Urothelium cell line (cell line): Measurements from ENCODE around the gene PDE6B.
"Not testable (repeated sequence)": the region's sequence is repeated elsewhere in the genome, so short reads cannot be mapped to it uniquely, and the experiment has no call there.

ENCODE experiments used
- DNase-seq: peaks from one replicate; pipeline ENCODE4 v3.0.0; 2011; ENCODE audit warnings: low spot score, mixed read lengths
- FAIRE-seq: peaks from 2 replicates; lab custom pipeline; 2011; peaks lifted over from hg19 to GRCh38; lab: Jason Lieb, UNC

Gene PDE6B

DNA sequence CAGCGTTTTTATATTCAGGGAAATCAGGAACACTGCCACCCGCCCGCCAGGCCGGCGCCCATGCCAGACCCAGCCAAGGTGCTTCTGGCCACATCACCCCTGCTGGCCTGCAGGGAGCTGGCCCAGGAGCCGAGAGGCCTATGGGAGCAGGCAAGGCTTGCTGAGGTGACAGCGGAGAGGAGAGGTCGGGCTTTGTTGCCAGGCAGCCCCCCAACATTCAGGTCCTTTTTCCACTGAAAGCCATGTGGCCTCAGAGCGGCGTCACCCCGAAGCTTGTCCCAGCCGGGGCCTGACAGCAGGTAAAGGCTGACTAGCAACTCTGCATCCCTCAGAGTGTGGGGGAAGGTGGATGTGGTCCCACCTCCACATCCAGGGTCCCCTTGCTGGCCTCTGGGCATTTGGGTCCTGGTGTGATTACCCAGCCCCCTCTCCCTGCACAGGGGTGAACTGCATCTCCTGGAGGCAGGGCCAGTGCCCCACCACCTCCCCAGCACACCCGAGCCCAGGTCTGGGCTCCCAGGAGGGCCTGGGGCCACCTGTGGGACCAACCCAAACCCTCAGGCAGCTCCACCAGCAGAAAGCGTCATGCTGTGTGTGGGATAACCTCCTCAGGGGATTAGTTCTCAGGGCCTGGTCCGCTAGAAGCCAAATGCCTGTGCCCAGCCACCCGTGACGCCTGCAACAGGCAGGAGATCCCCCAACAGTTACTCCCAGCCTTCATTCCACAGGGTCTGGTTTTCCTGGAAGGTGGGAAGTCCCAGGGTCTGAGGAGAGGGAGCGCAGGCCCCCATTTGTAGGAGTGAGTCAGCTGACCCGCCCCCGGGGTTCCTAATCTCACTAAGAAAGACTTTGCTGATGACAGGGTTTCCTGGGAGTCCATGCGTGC is at the start of gene PDE6B:
Gene PDE6B, plus strand, starts transcription at position 869 of the 886 bp plus-strand sequence. CDS start 54 bp downstream, outside the sequence.
- FAIRE-seq = no peak
- DNase-seq = no peak

DNA sequence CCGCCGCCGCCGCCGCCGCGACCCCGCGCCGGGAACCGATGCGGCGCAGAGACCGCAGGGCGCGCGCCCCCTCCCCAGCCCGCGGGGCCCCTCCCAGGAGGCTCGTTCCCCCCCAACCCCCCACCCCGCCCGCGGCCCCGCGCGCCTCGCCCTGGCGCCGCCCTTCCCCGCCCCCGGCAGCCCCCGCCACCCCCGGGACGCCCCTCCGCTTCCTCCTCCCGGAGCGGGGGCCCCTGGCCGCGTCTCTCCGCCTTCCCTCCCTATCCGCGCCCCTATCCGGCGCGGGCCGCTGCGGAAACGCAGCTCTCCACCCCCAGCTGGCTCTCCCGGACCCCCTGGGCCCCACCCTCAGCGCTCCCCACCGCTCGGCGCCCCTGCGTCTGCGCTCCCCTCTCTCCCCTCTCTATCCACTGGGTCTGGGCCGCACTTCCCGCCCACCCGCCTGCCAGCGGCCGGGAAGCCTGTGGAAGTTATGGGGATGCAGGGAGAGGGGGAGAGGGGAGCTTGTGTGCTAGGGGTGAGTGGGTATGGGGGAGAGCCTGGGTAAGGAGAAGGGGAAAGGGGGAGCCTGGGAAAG is 49.0 kb upstream of the PDE6B start, which contains the start of gene TMEM271:
Gene TMEM271, minus strand, starts transcription at position 51 of the 577 bp plus-strand sequence. CDS start 233 bp downstream, outside the sequence.
- no peak for FAIRE-seq
- peak; percentile 29 for DNase-seq

DNA sequence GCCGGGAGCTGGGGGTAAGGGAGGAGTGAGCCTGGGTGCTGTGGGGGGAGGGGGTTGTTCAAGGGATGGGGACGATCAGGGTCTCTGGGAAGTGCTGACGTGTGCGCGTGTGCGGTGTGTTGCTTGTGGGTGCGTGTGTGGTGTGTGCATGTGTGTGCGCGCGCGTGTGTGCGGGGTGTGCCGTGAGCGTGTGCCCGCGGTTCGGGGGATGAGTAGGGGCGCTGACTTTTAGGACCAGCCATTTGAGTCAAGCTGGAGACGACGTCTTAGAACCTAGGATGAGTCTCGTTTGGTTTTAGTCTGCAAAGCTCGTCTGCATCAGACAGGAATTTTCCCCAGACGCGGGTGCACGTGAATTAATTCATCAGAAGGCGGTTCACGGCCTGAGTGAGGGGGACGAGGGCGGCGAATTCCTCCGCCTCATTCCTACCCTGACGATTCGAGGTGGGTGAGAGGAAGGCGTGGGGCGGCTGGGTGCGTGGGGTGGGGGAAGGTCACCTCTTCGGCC is 48.3 kb upstream of the PDE6B start:
- FAIRE-seq (no peak), DNase-seq (no peak)

DNA sequence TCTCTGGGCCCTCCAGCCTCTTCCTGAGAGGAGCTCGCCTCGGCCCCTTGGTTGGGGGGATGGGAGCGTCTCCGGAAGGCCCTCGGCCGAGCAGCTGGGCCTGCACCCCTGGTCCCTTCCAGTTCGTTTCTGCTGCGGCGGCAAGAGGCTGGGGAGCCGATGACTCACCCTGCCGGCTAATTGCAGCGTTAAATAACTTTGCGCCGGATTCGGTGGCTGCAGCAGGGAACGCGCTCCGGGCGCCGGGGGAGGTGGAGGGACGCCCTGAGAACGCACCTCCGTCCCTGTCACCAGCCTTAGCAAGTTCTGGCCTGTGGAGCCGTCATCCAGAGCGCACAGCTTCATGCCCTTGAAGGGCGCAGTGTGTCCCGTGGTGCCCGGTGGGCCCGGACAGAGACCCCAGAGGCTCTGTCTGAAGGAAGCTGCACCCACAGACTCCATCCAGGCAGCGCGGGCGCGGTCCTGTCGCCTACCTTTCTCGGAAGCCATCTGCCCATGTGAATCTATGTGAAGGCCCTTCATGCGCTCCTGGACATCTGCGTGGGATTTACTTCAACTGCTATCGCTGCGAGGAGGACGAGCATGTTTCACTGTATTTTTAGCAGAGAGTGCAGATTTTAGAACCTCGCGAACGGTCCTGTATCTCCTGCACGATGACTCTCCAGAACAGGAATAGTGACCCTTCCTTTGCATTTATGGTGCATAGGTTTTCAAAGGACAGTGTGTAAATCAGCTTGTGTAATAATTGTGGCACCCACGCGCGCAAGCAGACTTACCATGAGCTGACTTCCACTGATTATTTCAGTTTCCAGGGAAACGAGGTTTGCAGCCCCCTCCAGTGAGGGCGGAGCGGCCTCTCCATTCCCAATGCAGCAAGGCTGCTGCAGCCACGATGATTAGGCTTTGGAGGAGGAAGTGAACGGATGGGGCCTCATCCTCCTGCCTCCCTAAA is 47.6 kb upstream of the PDE6B start:
- FAIRE-seq (no peak), DNase-seq (no peak)

- FAIRE-seq (no peak), DNase-seq (no peak)
Measured at GRCh38 chr4:578451-579443, 46.6 kb upstream of the PDE6B start.

GRCh38 chr4:579543-580175 is 45.7 kb upstream of the PDE6B start:
- DNase-seq (no peak), FAIRE-seq (no peak)

DNA sequence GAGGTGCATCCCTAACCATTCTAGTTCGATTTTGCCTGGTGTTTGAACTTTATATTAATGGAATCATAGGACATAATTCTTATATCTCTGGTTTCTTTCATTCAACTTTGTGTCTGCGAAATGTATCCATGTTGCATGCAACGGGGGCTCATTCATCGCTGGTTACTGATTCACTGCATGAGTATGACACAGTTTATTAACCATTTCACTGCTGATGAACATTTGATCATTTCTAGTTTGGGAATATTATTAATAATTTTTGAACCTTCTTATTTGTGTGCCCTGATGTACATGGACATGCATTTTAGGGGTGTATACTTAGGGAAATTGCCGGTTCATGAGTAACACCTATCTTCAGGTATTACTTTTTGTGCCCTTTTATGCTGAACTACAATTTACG is 44.2 kb upstream of the PDE6B start:
- FAIRE-seq (no peak), DNase-seq (no peak)

DNA sequence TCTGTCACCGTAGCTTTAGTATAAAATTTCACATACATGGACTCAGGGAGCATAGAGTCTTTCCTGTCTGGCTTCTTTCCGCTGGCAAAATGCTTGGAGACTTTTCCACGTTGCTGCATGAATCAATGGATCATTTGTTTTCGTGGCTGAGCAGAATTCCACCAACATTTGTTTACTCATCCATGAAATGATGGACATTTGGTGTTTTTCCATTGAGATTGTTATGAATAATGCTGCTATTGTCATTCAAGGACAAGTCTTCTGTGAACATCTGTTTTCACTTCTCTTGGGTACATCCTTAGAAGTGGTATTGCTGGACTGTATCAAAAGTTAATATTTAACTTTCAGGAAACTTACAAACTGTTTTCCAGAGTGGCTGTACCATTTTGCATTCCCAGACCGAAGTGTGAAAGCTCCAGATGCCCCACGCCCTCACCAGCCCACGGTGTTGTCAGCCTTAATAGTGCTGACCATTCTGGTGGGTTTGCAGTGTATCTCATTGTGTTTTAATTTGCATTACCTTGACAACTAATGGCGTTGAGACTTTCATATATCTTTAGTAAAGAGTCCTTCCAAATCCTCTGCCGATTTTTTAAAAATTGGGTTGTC is 43.5 kb upstream of the PDE6B start:
- FAIRE-seq (no peak), DNase-seq (no peak)

- DNase-seq = no peak
- FAIRE-seq = no peak
Measured at GRCh38 chr4:583820-584219, 41.6 kb upstream of the PDE6B start.

DNA sequence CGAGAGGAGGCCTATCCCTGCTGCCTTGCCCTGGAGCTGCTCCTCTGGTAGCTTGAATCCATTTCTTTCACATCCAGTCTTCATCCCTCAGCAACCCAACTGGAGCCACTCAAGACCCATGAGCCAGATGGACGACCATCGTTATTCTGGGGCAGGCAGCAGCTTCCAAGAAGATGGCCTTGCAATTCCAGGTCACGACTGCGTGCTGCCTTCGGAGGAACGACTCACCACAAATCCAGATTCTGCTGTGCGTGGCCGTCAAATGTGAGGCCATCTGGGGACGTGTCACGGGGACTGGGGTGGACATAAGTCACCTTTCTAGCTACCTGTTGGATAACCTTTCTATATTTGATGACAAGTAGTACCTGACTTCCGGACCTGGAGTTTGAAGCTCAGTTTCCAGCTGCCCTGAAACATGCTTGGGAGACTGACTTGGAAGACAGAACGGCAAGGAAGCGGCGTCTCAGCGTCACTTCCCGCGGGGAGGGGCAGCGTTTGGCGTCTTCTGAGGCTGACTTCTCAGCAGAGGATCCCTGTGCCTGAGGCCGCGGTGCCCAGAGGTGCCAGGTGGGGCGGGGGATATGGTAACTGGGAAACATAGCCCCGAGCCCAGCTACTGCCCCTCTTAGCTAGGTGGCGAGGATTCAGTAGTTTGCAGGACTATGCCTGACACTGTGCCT is 37.6 kb upstream of the PDE6B start:
- no peak for FAIRE-seq
- DNase-seq = no peak

DNA sequence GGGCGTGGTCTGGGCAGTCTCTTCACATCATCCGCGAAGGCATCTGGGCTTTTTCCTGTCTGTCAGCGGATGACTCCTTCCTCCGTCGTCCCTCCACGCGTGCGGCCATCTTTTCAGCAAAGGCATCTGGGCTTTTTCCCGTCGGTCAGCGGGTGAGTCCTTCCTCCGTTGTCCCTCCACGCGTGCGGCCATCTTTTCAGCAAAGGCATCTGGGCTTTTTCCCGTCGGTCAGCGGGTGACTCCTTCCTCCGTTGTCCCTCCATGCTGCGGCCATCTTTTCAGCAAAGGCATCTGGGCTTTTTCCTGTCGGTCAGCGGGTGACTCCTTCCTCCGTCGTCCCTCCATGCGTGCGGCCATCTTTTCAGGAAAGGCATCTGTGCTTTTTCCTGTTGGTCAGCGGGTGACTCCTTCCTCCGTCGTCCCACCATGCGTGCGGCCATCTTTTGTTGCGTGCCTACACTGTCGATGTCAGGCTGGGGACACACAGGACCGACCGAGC is 37.0 kb upstream of the PDE6B start:
- FAIRE-seq = no peak

DNA sequence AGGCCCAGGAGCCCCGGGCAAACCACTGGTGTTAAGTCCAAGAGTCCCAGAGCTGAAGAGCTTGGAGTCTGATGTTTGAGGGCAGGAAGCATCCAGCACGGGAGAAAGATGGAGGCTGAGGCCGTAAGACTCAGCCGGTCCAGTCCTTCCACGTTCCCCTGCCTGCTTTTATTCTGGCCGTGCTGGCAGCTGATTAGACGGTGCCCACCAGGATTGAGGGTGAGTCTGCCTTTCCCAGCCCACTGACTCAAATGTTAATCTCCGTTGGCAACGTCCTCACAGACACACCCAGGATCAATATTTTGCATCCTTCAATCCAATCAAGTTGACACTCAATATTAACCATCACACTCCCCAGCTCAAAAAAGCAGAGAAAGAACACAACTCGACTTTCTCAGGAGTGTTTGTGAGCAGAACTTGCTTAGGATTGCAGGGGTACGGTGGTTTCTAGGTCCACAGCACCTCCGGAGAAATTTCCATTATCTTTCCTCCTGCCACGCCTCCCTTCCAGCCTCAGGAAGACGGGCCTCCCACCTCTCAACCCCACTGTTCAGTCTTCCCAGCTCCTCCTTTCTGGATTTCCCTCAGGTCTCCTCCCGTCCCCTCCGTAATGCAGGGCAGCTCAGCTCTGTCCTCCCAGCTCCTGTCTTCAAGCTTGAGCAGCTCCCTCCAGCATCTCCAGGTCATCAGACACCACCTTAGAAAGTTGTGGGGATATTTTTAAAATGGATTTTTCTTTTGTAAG is 36.0 kb upstream of the PDE6B start:
- DNase-seq = no peak
- FAIRE-seq = no peak

More for the DNA sequence above, 37.0 kb upstream of the PDE6B start:
- DNase-seq = no peak

- DNase-seq (no peak), FAIRE-seq (no peak)
Measured at GRCh38 chr4:590313-590841, 35.0 kb upstream of the PDE6B start.

DNA sequence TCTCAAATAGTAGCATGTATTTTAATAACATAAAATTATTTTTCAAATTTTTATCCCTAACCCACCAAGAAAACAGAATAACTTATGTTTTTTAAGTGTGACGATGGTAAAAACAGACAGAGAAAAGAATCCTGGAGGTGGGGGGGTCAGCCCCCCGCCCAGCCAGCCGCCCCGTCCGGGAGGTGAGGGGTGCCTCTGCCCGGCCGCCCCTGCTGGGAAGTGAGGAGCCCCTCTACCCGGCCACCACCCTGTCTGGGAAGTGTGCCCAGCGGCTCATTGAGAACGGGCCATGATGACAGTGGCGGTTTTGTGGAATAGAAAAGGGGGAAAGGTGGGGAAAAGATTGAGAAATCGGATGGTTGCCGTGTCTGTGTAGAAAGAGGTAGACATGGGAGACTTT is 33.2 kb upstream of the PDE6B start:
- DNase-seq, FAIRE-seq: not testable (repeated sequence)

DNA sequence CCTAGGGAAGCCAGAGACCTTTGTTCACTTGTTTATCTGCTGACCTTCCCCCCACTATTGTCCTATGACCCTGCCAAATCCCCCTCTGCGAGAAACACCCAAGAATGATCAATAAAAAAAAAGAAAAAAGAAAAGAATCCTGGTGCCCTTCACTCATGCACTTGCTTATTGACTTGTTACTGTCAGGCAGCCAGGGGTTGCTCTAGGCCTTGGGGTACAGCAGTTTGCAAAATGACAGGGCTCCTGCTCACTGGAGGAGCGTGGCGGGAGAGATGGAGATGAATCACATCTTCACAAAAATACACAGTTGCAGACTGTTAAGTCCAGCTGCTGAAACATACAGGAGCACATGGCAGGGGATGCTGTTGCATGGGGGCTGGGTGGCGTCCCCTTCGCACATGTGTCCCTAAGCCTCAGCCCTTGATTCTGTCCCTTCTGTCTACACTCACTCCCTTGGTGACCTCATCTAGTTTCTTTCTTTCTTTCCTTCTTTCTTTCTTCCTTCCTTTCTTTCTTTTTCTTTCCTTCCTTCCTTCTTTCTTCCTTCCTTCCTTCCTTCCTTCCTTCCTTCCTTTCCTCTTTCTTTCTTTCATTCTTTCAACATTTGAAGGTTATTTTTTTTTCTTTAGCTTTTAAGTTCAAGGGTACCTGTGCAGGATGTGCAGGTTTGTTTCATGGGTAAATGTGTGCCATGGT is 32.4 kb upstream of the PDE6B start:
- FAIRE-seq (no peak), DNase-seq (no peak)

DNA sequence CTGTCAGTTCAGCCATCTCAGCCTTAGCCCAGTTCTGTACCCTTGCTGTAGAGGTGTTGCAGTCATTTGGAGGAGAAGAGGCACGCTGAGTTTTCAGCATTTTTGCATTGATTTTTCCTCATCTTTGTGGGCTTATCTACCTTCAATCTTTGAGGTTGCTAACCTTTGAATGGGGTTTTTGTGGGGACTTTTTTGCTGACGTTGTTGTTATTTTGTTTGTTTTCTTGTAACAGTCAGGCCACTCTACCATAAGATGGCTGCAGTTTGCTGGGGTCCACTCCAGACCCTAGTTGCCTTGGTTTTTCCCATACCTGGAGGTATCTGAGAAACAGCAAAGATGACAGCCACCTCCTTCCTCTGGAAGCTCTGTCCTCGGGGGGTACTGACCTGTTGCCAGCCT is 26.4 kb upstream of the PDE6B start:
- DNase-seq (no peak), FAIRE-seq (no peak)
